ENCODE data around the gene GRK1.

The GRK1 gene

GRCh38 chr13:113728571-113729054 is 61.6 kb downstream of the GRK1 start:
- no peak for DNase-seq (ENCODE audit: low read depth in 1 of 2, low spot score in 1 of 2)

GRCh38 chr13:113729187-113730019 is 62.4 kb downstream of the GRK1 start:
- DNase-seq (ENCODE audit: low read depth in 1 of 2, low spot score in 1 of 2), result no peak

GRCh38 chr13:113730258-113730691 is 63.3 kb downstream of the GRK1 start:
- DNase-seq (ENCODE audit: low read depth in 1 of 2, low spot score in 1 of 2), result no peak

- no peak for DNase-seq (ENCODE audit: low read depth in 1 of 2, low spot score in 1 of 2)
These were observed 63.8 kb downstream of the GRK1 start for GRCh38 chr13:113730831-113731191.

GRCh38 chr13:113731192-113732175 is 64.5 kb downstream of the GRK1 start:
- DNase-seq (ENCODE audit: low read depth in 1 of 2, low spot score in 1 of 2), result no peak

- no peak for DNase-seq (ENCODE audit: low read depth in 1 of 2, low spot score in 1 of 2)
These were observed 65.3 kb downstream of the GRK1 start for GRCh38 chr13:113732176-113732960.

- DNase-seq (ENCODE audit: low read depth in 1 of 2, low spot score in 1 of 2), result no peak
These were observed 66.2 kb downstream of the GRK1 start for GRCh38 chr13:113732961-113733950.

- DNase-seq (ENCODE audit: low read depth in 1 of 2, low spot score in 1 of 2), result no peak
These were observed 67.2 kb downstream of the GRK1 start for GRCh38 chr13:113734099-113734825.

GRCh38 chr13:113734826-113735125 is 67.8 kb downstream of the GRK1 start:
- no peak for DNase-seq (ENCODE audit: low read depth in 1 of 2, low spot score in 1 of 2)

- DNase-seq (ENCODE audit: low read depth in 1 of 2, low spot score in 1 of 2), result no peak
These were observed 68.2 kb downstream of the GRK1 start for GRCh38 chr13:113735194-113735593.

- DNase-seq (ENCODE audit: low read depth in 1 of 2, low spot score in 1 of 2), result no peak
These were observed 68.7 kb downstream of the GRK1 start for GRCh38 chr13:113735750-113736149.

GRCh38 chr13:113736258-113736731 is 69.3 kb downstream of the GRK1 start:
- no peak for DNase-seq (ENCODE audit: low read depth in 1 of 2, low spot score in 1 of 2)

GRCh38 chr13:113737803-113738202 is 70.8 kb downstream of the GRK1 start:
- DNase-seq (ENCODE audit: low read depth in 1 of 2, low spot score in 1 of 2), result no peak

GRCh38 chr13:113739527-113740285 is 72.7 kb downstream of the GRK1 start:
- DNase-seq (ENCODE audit: low read depth in 1 of 2, low spot score in 1 of 2), result no peak

GRCh38 chr13:113740286-113740556 is 73.2 kb downstream of the GRK1 start:
- no peak for DNase-seq (ENCODE audit: low read depth in 1 of 2, low spot score in 1 of 2)

GRCh38 chr13:113740661-113741060 is 73.6 kb downstream of the GRK1 start:
- no peak for DNase-seq (ENCODE audit: low read depth in 1 of 2, low spot score in 1 of 2)

- DNase-seq (ENCODE audit: low read depth in 1 of 2, low spot score in 1 of 2), result no peak
These were observed 74.2 kb downstream of the GRK1 start for GRCh38 chr13:113741191-113741668.

- no peak for DNase-seq (ENCODE audit: low read depth in 1 of 2, low spot score in 1 of 2)
These were observed 75.0 kb downstream of the GRK1 start for GRCh38 chr13:113742000-113742441.

Data from activated CD4-positive, alpha-beta T cell treated with anti-CD3 and anti-CD28 coated beads, Interleukin-2, amount 50 U/mL, for 24 hours (primary cell).